HG03565 (cell line): ENCODE data around the gene RHOB.
A peak's percentile ranks its signal among the peaks of the same experiment; 100 is the strongest.
"Not testable (repeated sequence)": the region's sequence is repeated elsewhere in the genome, so short reads cannot be mapped to it uniquely, and the experiment has no call there.

Experiments used
- ATAC-seq: cut with Tn5 transposase; IDR thresholded peaks from one replicate; pipeline ENCODE4 v1.9.1; 2021; ENCODE audit warnings: mild to moderate bottlenecking, moderate library complexity; ENCODE audit not compliant: unreplicated experiment

RHOB gene

DNA sequence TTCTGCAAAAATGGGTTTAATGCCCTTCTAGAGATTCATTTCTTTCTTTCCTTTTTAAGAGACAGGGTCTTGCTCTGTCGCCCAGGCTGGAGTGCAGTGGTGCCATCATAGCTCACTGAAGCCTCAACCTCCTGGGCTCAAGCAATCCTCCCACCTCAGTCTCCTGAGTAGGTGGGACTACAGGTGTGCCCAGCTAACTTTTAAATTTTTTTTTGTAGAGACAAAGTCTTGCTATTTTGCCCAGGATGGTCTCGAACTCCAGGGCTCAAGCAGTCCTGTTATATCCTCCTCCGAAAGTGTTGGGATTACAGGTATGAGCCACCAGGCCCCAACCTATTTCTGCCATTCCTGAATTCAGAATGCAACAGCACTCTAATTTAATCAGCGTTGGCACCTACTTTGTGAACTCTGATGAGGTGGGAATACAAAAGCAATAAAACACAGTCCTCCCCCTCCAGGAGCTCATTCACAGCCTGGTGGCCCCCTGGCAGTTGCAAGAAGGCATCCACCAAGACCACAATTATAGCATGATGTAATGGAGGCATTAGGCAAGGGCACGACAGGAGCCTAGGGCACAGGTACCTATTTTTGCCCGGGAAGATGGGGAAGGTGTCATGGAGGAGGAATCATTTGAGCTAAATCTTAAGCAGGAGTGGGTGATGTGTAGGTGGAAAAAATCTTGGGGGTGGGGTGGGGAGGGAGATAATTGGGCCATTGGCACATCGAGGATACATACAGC is 5.1 kb downstream of the RHOB start:
- no peak for ATAC-seq

DNA sequence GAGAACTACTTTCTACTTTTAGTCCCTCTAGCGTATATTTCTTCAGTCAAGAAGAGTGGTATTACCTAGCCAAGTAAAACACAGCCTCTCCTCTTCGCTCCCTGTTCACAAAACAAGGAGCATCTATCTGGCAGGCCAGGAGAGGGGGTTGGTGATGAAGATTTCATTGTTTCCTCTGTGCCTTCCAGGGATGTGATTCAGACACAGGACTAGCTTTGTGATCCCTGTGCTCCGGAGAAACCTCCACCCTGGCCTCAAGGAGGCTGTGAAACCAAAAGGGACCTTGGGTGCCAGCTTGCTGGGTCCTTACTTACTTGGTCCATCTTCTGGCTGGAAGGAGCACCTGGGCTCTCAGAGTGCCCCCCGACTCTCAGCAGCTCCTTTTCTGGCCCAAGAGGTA is 5.7 kb downstream of the RHOB start:
- ATAC-seq = no peak

DNA sequence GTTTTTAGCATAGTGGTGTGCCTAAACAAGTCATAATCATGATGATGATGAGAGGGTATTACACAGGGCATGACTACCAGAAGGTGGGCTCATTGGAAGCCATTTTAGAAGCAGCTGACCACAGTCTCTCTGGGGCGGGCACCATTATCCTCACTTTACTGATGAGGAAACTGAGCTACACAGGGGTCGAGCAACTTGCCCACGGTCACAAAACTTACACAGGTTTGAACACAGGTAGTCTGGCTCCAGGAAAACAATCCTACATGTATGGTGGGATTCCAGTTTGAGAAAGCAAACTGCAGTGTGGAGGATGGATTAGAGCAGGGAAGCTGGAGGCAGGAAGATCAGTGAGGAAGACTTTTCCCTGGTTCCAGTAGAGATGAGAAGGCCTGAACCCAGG is 6.2 kb downstream of the RHOB start:
- ATAC-seq = no peak

DNA sequence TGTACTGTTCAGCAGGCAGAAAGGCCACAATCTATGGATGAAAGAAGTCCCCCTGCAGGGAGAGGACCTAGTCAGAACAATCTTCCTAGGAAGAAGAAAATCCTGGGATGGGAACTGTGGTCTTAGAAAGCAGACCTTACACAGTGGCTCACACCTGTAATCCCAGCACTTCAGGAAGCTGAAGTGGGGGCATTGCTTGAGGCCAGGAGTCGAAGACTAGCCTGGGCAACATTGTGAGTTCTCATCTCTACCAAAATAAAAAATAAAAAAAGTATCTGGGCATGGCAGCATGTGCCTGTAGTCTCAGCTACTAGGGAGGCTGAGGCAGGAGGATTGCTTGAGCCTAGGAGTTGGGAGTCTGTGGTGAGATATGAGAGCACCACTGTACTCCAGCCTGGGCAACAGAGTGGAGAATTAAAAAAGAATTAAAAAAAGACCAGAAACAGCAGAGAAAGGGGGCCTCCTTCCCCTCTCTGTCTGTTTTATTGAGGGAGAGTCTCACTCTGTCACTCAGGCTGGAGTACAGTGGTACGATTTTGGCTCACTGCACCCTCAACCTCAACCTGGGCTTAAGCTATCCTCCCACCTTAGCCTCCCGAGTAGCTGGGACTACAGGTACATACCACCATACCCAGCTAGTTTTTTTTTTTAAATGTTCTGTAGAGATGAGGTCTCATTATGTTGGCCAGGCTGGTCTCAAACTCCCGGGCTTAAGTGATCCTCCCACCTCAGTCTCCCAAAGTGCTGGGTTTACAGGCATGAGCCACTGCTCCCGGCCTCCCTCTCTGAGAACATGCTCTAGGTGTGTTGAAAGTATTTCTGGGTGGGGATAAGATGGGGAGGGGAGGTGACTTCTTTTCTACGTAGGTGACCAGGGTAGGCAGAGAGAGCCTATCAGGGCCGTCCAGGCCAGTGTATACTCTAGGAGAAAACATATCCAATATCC is 7.4 kb downstream of the RHOB start:
- no peak for ATAC-seq

DNA sequence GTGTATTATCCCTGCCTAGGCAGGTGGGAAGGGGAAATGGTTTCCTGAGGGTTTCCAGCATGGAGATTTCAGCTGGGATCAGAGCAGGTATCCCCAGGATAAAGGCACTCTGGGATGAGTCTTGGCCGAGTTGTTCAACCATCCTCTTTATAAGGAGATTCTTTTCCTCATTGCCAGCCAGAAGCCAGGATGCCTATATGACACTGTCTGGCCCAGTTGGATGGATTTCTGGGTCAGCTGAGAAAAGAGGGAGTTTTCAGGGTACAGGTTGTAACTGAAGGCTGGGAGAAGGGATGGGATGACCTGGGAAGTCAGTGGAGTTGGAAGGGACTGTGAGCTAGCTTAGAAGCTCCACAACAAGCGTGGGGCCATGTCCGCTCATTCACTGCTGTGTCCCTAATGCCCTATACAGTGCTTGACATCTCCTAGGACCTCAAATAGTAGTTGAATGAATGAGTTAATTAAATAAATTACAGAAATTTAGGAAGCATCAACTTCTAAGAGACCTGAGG is 8.3 kb downstream of the RHOB start:
- ATAC-seq = no peak

DNA sequence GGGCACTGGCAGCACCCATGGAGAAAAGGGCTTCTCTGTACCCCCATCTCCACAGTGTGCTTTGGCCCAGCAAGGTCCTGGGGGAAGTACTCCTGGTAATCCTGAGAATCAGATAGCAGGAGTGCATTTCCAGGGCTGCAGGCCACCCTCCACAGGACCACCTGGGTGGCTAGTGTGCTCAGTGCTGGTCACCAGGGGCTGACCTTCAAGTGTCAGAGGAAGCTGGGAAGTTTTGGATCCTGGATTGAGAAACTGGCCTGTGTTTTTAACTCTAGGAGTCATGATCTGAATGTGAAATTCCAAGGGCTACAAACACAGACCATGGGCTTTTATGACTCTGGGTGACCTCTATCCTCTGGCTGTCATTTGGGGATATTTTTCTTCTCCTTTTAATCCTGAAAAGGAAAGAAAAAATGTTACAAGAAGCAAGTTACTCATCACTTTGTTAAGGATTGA is 9.3 kb downstream of the RHOB start:
- no peak for ATAC-seq

DNA sequence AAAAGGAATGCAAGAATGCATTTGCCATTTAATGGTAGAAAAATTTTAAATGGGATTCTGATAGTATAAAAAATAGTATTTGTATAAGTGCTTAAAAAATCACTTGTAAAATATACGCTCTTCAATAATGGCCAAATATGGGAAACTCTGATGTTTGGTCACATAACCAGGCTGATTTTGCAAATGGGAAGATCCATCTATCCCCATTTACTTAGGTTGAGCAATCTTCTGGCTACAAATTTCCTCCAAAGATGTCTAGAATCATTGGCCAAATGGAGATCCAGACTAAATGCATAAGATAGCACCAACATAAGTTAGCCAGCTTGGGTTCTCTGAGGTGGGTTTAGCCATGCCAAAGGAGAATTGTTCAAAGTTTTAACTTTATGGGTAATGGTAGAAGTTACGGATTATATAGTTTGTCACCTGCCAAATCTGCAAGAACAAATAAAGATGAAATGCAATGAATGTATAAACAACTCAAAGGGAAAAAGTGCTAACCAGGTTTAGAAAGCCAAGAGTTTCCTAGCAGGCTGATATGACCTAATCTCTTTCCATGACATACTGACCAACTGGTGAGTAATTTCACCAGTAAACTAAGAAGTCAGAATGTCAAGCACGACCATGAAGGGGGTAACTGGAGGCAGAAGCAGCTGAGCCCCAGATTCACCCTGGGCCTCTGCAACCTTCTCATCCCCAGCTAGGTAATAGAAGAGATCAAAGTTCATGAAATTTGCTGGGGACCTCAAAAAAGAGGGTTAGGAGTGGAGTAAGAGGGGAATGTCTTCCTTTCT is 10.0 kb downstream of the RHOB start:
- ATAC-seq = peak; percentile 60

DNA sequence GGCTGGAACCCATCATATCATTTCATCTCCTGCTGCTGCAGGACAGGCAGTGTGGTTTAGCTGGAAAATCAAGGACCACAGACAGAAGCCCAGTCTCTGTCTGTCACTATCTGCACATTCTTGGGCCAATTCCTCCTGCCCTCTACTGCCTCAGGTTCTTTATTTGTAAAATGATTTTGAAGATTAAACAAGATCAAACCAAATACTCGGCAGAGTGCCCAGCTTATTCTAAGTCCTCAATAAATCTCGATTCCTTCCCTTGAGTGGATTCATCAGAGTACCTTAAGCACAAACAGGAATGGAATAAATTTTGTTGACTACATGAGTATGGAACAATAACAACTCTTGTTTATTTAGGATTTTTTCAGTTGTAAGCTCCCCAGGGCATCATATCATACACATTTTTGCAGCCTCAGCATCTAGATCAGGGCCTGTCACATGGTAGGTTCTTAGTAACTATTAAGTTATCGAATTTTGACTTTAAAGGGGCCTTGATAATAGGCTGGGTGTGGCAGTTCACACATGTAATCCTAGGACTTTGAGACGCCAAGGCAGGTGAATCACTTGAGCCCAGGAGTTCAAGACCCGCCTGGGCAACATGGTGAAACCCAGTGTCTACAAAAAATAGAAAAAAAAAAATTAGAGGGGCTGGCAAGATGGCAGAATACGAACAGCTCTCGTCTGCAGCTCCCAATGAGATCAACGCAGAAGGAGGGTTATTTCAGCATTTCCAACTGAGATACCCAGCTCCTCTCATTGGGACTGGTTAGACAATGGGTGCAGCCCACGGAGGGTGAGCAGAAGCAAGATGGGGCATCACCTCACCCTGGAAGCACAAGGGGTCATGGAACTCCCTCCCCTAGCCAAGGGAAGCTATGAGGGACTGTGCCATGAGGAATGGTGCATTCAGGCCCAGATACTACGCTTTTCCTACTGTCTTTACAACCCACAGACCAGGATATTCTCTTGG is 11.1 kb downstream of the RHOB start:
- ATAC-seq = no peak

DNA sequence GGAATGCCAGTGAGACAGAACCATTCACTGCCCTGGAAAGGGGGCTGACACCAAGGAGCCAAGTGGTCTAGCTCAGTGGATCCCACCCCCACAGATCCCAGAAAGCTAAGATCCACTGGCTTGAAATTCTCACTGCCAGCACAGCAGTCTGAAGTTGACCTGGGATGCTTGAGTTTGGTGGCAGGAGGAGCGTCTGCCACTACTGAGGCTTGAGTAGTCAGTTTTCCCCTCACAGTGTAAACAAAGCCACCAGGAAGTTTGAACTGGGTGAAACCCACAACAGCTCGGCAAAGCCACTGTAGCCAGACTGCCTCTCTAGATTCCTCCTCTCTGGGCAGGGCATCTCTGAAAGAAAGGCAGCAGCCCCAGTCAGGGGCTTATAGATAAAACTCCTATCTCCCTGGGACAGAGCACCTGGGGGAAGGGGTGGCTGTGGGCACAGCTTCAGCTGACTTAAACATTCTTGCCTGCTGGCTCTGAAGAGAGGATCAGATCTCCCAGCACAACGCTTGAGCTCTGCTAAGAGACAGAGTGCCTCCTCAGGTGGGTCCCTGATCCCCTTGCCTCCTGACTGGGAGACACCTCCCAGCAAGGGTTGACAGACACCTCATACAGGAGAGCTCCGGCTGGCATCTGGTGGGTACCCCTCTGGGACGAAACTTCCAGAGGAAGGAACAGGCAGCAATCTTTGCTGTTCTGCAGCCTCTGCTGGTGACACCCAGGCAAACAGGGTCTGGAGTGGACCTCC is 12.0 kb downstream of the RHOB start:
- ATAC-seq = not testable (repeated sequence)

DNA sequence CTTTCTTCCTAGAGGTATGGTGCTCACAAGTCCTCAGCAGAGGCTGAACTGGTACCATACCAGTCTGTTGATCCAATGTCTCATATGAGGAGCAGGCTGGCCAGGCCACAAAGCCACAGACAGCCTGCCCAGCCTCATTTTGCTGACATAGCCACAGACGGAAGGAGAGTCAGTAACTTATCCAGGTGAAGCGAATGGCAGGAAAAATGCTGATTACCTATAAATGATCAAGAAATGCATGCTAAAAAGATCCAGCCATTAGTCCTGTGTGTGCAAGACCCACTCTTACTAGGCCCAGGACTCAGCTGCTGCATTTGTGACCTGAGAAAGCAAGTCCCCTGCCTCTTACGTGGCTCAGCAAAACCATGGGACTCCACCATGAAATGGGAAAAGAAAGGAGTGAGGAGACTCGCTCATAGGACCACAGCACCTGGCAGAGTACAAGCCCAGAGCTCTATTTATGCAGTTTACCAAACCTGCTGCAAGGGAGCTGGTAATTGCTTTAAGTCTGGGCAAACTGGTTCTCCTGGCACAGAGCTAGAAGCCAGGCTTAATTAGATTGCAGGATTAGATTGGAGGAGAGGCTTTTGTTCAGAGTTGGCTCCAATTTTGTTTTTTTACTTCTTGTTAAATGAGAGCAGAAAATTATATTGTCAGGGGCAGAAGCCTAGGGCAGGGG is 19.0 kb downstream of the RHOB start:
- no peak for ATAC-seq

DNA sequence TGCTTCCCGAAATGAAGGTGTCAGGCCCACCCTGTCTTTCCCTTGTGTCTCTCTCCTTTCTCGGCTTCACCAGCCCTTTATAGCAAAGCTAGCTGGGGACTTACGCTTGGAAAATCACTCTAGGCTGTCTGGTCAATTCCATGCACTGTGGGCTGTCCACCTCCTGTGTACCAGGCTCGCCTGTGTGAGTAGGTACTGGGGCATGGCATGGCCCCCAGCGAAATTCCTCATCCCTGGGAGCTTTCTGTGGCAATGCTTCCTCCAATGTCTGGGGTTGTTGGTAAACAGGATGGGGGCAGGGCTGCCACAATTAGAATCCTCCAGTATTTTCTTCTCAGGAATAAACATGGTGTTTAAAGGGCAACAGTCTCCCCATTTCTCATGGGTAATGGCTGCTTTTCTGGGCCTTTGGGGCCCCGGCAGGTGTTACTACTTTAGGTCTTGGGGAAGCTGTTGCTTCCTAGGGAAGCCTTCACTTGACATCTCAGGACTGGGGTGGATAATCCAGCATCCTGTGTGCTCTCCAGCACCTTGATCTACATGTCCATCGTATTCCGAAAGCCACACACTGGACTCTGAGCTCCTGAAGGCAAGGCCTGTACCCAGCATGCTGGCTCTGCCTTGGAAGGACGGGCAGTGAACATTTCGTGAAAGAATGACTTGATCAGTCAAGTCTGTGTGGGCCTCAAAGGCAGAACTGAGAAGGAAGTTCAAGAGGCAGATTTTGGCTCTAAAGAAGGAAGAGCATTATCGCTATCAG is 21.1 kb downstream of the RHOB start:
- no peak for ATAC-seq

DNA sequence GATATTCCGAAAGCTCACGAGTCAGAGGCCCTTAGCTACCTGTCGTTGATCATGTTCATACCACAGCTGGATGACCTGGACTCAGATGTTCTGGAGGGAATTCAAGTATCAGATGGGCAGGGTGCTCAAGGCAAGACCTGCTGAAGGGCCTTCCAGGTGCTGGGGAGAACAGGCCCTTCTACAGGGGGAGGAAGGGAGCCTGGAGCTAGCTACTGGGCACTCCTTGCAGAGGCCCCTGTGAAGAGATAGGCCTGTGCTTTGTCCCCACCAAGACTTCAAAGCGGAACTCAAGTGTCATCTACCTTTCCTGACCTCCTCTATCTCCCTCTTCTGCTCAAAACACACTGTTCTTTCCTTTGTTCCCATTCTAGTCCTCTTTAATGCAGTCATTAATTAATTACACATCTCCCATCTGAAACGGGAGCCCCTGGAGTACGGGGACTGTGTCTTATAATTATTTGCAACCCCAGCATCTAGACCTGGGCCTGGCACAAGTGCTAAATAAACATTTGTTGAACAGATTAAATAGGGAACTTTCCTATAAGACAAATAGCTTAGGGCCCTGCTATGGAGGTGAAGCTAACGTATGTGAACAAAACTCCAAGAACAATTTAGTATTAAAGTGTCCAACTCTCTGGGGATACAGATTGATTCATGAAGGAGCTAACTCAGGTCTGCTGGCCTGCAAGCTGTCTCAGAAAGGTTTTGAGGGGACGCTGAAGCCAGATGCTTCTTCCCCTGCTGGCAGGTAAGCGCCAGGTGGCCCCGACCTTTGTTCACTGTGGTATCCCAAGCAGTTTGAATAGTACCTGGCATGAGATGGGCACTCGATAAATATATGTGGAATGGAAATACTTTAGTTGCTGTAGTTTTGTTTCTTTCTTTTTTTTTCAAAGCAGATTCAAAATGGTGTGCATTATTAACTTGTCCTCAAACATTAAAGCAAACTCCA is 22.0 kb downstream of the RHOB start:
- no peak for ATAC-seq

DNA sequence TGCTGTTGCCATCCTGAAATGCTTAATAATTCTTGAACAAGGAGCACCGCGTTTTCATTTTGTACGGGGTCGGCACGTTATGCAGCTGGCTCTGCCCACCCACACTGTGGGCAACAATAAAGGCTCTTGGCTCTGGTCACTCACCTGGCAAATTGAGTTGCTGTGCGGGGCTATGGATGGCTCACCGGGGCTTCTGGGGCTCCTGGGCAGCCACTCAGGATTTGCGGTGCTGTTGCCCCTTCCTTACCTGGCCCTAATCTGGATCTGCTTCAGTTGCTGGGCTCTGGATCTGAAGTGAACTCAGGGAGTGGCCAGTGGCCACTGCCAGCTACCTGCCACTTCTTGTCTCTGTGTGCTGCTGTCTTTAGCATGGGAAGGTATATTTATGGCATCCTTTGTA is 22.7 kb downstream of the RHOB start:
- no peak for ATAC-seq

DNA sequence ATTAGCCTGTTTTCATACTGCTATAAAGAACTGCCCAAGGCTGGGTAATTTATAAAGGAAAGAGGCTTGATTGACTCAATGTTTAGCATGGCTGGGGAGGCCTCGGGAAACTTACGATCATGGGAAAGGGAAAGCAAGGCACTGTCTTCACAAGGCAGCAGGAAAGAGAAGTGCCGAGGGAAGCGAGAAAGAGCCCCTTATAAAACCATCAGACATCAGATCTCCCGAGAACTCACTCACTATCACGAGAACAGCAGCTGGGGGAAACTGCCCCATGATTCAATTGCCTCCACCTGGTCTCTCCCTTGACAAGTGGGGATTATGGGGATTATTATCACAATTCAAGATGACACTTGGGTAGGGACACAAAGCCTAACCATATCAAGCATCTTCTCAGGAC is 23.3 kb downstream of the RHOB start:
- ATAC-seq = no peak

DNA sequence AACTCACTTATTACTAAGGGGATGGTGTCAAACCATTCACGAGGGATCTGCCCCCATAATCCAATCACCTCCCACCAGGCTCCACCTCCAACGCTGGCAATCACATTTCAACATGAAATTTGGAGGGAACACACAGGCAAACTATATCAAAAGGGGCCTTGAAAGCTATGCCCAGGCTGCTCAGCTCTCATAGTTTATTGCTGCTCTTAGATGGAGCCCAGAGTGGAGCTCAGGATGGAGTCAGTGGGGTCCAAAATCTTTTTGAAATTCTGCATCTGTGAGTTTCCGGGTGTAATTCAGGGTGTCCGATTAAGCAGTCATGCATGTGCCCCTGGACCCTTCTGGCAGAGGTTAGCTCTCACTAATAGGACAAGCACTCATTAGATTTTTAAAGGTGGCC is 24.3 kb downstream of the RHOB start:
- no peak for ATAC-seq

DNA sequence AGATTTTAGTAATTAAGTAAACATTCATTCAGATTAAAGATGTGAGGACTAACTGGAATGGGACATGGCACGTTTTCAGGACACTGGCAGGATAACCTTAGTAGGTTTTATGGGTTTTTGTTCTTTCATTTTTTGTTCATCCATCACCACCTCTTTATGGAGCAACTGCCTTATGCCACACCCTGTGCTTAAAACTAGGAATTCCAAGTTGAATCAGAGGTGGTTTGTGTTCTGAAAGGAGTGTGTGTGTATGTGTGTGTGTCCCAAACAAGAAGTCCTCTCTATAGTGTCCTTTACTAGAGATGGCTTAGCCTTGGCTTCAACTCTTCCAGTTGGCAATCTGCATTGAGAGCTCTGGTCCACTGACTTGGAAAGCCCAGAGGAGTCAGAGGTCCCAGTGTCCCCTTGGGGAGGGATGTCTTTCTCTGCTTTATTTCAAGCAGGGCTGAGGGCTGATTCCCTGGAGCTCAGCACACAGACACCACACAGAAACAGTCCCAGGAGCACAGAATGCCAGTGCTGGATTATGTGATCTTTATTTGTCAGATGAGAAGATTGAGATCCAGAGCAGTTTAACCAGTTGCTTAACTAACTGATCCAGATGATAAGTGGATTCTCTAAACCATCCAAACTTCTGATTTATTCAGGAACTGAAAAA is 25.2 kb downstream of the RHOB start:
- ATAC-seq = no peak
